Stomach (tissue), 19 donors: ENCODE results near the gene ZNF410. TPM values are rescaled to one million over a fixed set of nuclear protein-coding genes. Genes with fewer than 3 reads are reported as not detected.
A peak's percentile ranks its signal among the peaks of the same experiment; 100 is the strongest.
"Not testable (repeated sequence)": the region's sequence is repeated elsewhere in the genome, so short reads cannot be mapped to it uniquely, and the experiment has no call there.

Experiments used
- DNase-seq, 2 donors: peaks; one replicate each; pipeline versions ENCODE4 v3.0.0 to v3.0.0-alpha.2; 2013 to 2019
- H3K27ac ChIP-seq, 5 donors: fragments of 200-600 bp in 4 of 5; sonication (generic) in 4 of 5; one replicate each; pipeline ENCODE4 v1.5.1; 2013 to 2019; ENCODE audit warnings: mild to moderate bottlenecking in 1 of 5, moderate library complexity in 1 of 5
- H3K27me3 ChIP-seq, 3 donors: fragments of 200-600 bp; sonication (generic); one replicate each; pipeline ENCODE4 v1.5.1; 2017 to 2019; ENCODE audit warnings: mixed run types in 1 of 3
- H3K36me3 ChIP-seq, 4 donors: fragments of 200-600 bp; sonication (generic); 1 replicate in 3 of 4; 2 replicates in 1 of 4; pipeline ENCODE4 v1.5.1; 2016 to 2019
- H3K4me1 ChIP-seq, 4 donors: fragments of 200-600 bp; sonication (generic); one replicate each; pipeline ENCODE4 v1.5.1; 2016 to 2019
- H3K4me3 ChIP-seq, 4 donors: fragments of 200-600 bp; sonication (generic) in 3 of 4; one replicate each; pipeline ENCODE4 v1.5.1; 2016 to 2019; ENCODE audit warnings: mild to moderate bottlenecking in 1 of 4
- H3K9me3 ChIP-seq, 4 donors: fragments of 200-600 bp; sonication (generic); one replicate each; pipeline ENCODE4 v1.5.1; 2016 to 2019
- EP300 ChIP-seq: sonication (generic); formaldehyde crosslinking; IDR thresholded peaks from one replicate; pipeline ENCODE4 v1.6.1; 2017; ENCODE audit warnings: antibody characterized with exemption
- POLR2A ChIP-seq, 4 donors: fragments of 450-650 bp; IDR thresholded peaks; one replicate each; pipeline ENCODE4 v1.6.1; 2016; ENCODE audit warnings: antibody characterized with exemption in 4 of 4, control low read depth in 2 of 4, mild to moderate bottlenecking in 1 of 4, moderate library complexity in 1 of 4
- POLR2AphosphoS5 ChIP-seq, 3 donors: sonication (generic); formaldehyde crosslinking; IDR thresholded peaks; one replicate each; pipeline ENCODE4 v1.6.1; 2016; ENCODE audit warnings: antibody characterized with exemption in 3 of 3
- WGBS, 5 donors: extraction: QIAGEN DNeasy Blood & Tissue Kit in 3 of 5; methylation state at CpG; one replicate each; pipeline versions ENCODE4 v1.1.5 to v1.1.7; 2013 to 2018; 5-methylcytosine and 5-hydroxymethylcytosine counted together
- intact Hi-C: fragments of 100-400 bp; cut with DNase I; formaldehyde crosslinking; loops from one replicate; pipeline ENCODE4 v1.15.1; 2023; ENCODE audit warnings: low total_unique reads
- long read RNA-seq, 10 donors: transcript quantifications; one replicate each; lab custom pipeline, GENCODE V29; 2026
- polyA plus RNA-seq, 3 donors: library from polyadenylated mRNA; stranded (reverse); fragments of 200-250 nt; gene quantifications; one replicate each; pipeline ENCODE4 v1.2.3, GENCODE V29; 2013
- total RNA-seq, 5 donors: library from RNA; depleted of rRNA; stranded (reverse); fragments of >200 nt; gene quantifications; one replicate each; pipeline versions ENCODE4 v1.1.0 to v1.2.3, GENCODE V29; 2014 to 2016
- TF ChIP-seq, protein P1 (sequence below), 7 experiments: fragments of 450-650 bp in 4 of 7; fragments of 200-600 bp in 3 of 7; sonication (generic) in 3 of 7; IDR thresholded peaks; one replicate each; pipeline ENCODE4 v1.5.1; 2016 to 2019; ENCODE audit warnings: antibody characterized with exemption in 7 of 7, control low read depth in 2 of 7, mild to moderate bottlenecking in 1 of 7
- donor health status: healthy with polysubstance abuse.
- donor health status: Bipolar disorder and iron deficiency.
- donor health status: healthy.

The ZNF410 gene
- total RNA-seq = 100 to 1,000 TPM in 1 of 5 donors, 10 to 100 TPM in 4; 44.8 to 183 (median 58.8) TPM
- 10 to 100 TPM; 21.4 to 35.4 (median 25.7) TPM for polyA plus RNA-seq
- long read RNA-seq, donor 1, partial matches to known transcripts = 6 of 6 reads
- long read RNA-seq, donor 1, other reads (novel, unspliced or antisense) = 0 of 6 reads
- long read RNA-seq, donor 2, partial matches to known transcripts = 0 of 2 reads
- long read RNA-seq, donor 2, other reads (novel, unspliced or antisense) = 0 of 2 reads
- long read RNA-seq, donor 3, partial matches to known transcripts = 0 of 2 reads
- long read RNA-seq, donor 3, other reads (novel, unspliced or antisense) = 0 of 2 reads
- long read RNA-seq, donor 4 = 0 reads
- long read RNA-seq, donor 5, partial matches to known transcripts = 0 of 4 reads
- long read RNA-seq, donor 5, other reads (novel, unspliced or antisense) = 0 of 4 reads
- long read RNA-seq, donor 6, partial matches to known transcripts = 0 of 5 reads
- long read RNA-seq, donor 6, other reads (novel, unspliced or antisense) = 0 of 5 reads
- long read RNA-seq, donor 7, partial matches to known transcripts = 0 of 2 reads
- long read RNA-seq, donor 7, other reads (novel, unspliced or antisense) = 0 of 2 reads
- long read RNA-seq, donor 8, partial matches to known transcripts = 0 of 2 reads
- long read RNA-seq, donor 8, other reads (novel, unspliced or antisense) = 0 of 2 reads
- long read RNA-seq, donor 9, transcript ZNF410-211 (12 exons, 2,601 nt) = major isoform, 5 of 7 reads
- long read RNA-seq, donor 9, partial matches to known transcripts = 0 of 7 reads
- long read RNA-seq, donor 9, other reads (novel, unspliced or antisense) = 0 of 7 reads
- long read RNA-seq, donor 10, partial matches to known transcripts = 0 of 1 reads
- long read RNA-seq, donor 10, other reads (novel, unspliced or antisense) = 0 of 1 reads

DNA sequence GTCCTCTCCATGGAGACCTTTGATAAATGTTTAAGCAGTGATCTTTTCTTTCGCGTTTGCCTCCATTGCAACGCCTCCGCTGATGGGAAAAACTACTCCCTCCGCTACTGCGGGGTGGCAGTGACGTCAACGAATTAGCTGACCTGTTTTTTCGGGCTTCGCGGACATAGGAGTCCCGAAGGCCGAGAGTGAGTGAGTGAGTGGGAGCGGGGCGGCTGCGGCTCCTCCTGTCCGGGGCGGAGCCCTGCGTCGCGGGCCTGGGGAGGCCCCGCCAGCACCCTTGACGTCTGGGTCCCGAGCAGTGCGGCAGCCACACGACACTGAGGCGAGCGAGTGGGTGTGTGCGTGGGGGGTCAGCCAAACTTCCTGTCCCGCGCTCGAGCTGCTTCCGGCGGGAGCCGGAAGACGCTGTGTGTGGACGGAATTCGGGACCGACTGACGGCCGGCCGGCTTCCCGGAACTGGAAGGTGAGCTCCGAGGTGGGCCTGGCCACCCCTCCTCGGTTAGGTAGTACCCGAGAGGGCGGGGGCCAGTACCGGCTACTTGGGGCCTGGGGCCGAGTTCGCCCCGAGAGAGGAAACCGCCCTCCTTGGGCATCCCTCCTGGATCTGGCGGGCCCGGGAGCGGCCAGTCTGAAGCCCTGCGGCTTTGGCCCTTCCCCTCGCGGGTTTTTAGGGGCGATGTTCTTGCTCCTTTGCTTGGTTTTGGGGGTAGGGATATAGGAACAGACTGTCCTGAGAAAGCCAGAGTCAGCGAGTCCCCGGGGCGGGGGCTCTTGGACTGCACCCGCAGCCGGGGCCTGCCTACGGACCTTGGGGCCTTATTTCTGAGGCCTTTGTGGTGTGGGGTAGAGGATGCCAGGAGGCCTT, at the start of gene ZNF410:
Gene ZNF410 (plus strand): TSS at position 411 of the 869 bp plus-strand sequence. CDS start 5,317 bp downstream, outside the sequence.
- intact Hi-C loops = no loop called here
- Histone ChIP-seq H3K4me1 (peaks cover 21 to 60% (median 37%) of the 10 kb centered on the region in 4 donors), H3K9me3 (no peaks in the 10 kb centered on the region), H3K36me3 (peaks cover 0 to 5% (median 2%) of the 10 kb centered on the region in 4 donors), H3K4me3 (peak within 1 kb of the TSS; percentile 78 to 86 (median 82)), H3K27me3 (no peaks in the 10 kb centered on the region), H3K27ac (peak within 1 kb of the TSS; percentile 87 to 99 (median 93))
- WGBS, 5 donors = 0 to 1% (median 1%) methylated on average over 43 to 65 of the region's 65 CpGs
- peak; percentile 94 to 98 for DNase-seq
- peak in 1 of 4 donors; percentile 43 for TF ChIP-seq POLR2A (IDR thresholded peaks at IDR 0.05)
- TF ChIP-seq EP300 = no peak
- peak; percentile 86 to 91 (median 91) for TF ChIP-seq POLR2AphosphoS5 (IDR thresholded peaks at IDR 0.05)

- intact Hi-C loops, H3K27me3 ChIP-seq, H3K27ac ChIP-seq, H3K4me3 ChIP-seq, DNase-seq, H3K36me3 ChIP-seq, H3K9me3 ChIP-seq: not testable (repeated sequence)
- H3K4me1 ChIP-seq = peaks cover 5 to 21% (median 12%) of the 10 kb centered on the region in 4 donors
- WGBS, 5 donors = 93 to 96% (median 95%) methylated on average over 7 of the region's 7 CpGs
Measured at GRCh38 chr14:73838293-73839034, 48.2 kb upstream of the ZNF410 start.

GRCh38 chr14:73842201-73842600, 44.5 kb upstream of the ZNF410 start:
- no peak overlapping the region for H3K27ac ChIP-seq
- H3K4me1 ChIP-seq = peaks cover 0 to 5% (median 4%) of the 10 kb centered on the region in 4 donors
- no peak for DNase-seq
- H3K4me3 ChIP-seq = no peak overlapping the region
- no peaks in the 10 kb centered on the region for H3K36me3 ChIP-seq
- intact Hi-C loops = no loop called here
- no peaks in the 10 kb centered on the region for H3K9me3 ChIP-seq
- 85 to 95% (median 91%) methylated on average over 1 of the region's 1 CpG for WGBS, 5 donors
- TF ChIP-seq POLR2A (IDR thresholded peaks at IDR 0.05) = no peak
- no peak for TF ChIP-seq POLR2AphosphoS5 (IDR thresholded peaks at IDR 0.05)
- TF ChIP-seq, protein P1, sequence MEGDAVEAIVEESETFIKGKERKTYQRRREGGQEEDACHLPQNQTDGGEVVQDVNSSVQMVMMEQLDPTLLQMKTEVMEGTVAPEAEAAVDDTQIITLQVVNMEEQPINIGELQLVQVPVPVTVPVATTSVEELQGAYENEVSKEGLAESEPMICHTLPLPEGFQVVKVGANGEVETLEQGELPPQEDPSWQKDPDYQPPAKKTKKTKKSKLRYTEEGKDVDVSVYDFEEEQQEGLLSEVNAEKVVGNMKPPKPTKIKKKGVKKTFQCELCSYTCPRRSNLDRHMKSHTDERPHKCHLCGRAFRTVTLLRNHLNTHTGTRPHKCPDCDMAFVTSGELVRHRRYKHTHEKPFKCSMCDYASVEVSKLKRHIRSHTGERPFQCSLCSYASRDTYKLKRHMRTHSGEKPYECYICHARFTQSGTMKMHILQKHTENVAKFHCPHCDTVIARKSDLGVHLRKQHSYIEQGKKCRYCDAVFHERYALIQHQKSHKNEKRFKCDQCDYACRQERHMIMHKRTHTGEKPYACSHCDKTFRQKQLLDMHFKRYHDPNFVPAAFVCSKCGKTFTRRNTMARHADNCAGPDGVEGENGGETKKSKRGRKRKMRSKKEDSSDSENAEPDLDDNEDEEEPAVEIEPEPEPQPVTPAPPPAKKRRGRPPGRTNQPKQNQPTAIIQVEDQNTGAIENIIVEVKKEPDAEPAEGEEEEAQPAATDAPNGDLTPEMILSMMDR (IDR thresholded peaks at IDR 0.05) = no peak
- TF ChIP-seq EP300 = no peak
- no peaks in the 10 kb centered on the region for H3K27me3 ChIP-seq

- TF ChIP-seq EP300 (no peak), POLR2A (IDR thresholded peaks at IDR 0.05) (no peak), POLR2AphosphoS5 (IDR thresholded peaks at IDR 0.05) (no peak)
- TF ChIP-seq, protein P1 (IDR thresholded peaks at IDR 0.05) = no peak
- intact Hi-C loops = no loop called here
- WGBS, 5 donors = 74 to 91% (median 85%) methylated on average over 2 of the region's 2 CpGs
- no peak for DNase-seq
- H3K4me1 ChIP-seq = peaks cover 0 to 5% (median 2%) of the 10 kb centered on the region in 4 donors
- H3K27me3 ChIP-seq = no peaks in the 10 kb centered on the region
- no peak overlapping the region for H3K27ac ChIP-seq
- H3K4me3 ChIP-seq = no peak overlapping the region
- no peaks in the 10 kb centered on the region for H3K36me3 ChIP-seq
- H3K9me3 ChIP-seq = no peaks in the 10 kb centered on the region
Measured at GRCh38 chr14:73842851-73843250, 43.8 kb upstream of the ZNF410 start.
